Tibial nerve (tissue), 4 donors: ENCODE measurements around the gene BTAF1. TPM values are rescaled to one million over a fixed set of nuclear protein-coding genes. Genes with fewer than 3 reads are reported as not detected.

Experiments
- DNase-seq, 2 donors: peaks; one replicate each; pipeline ENCODE4 v3.0.0-alpha.2; 2019; ENCODE audit warnings: low spot score in 2 of 2
- H3K27ac ChIP-seq, 4 donors: fragments of 200-600 bp; sonication (generic) in 3 of 4; one replicate each; pipeline ENCODE4 v1.5.1; 2017 to 2019; ENCODE audit warnings: mild to moderate bottlenecking in 1 of 4
- H3K27me3 ChIP-seq, 2 donors: fragments of 200-600 bp; sonication (generic) in 1 of 2; one replicate each; pipeline versions ENCODE4 v1.5.1 to v1.6.0; 2017 to 2019
- H3K36me3 ChIP-seq, 3 donors: fragments of 200-600 bp; sonication (generic); one replicate each; pipeline ENCODE4 v1.5.1; 2018 to 2019
- H3K4me1 ChIP-seq, 4 donors: fragments of 200-600 bp; sonication (generic) in 3 of 4; one replicate each; pipeline ENCODE4 v1.5.1; 2017 to 2019
- H3K4me3 ChIP-seq, 4 donors: fragments of 200-600 bp; sonication (generic) in 3 of 4; one replicate each; pipeline ENCODE4 v1.5.1; 2017 to 2019; ENCODE audit warnings: mild to moderate bottlenecking in 1 of 4, moderate library complexity in 1 of 4
- H3K9me3 ChIP-seq, 4 donors: fragments of 200-600 bp; sonication (generic) in 3 of 4; one replicate each; pipeline ENCODE4 v1.5.1; 2017 to 2019
- EP300 ChIP-seq, 2 donors: sonication (generic); formaldehyde crosslinking; IDR thresholded peaks; one replicate each; pipeline ENCODE4 v1.6.1; 2017; ENCODE audit warnings: antibody characterized with exemption in 2 of 2, mild to moderate bottlenecking in 1 of 2
- POLR2A ChIP-seq, 2 donors: fragments of 450-650 bp; IDR thresholded peaks; one replicate each; pipeline ENCODE4 v1.6.1; 2017; ENCODE audit warnings: antibody characterized with exemption in 2 of 2, mild to moderate bottlenecking in 2 of 2, moderate library complexity in 2 of 2
- WGBS, 2 donors: methylation state at CpG; one replicate each; pipeline ENCODE4 v1.1.5; 2018; 5-methylcytosine and 5-hydroxymethylcytosine counted together
- total RNA-seq, 4 donors: library from RNA; depleted of rRNA; stranded (reverse); fragments of >200 nt; gene quantifications; one replicate each; pipeline ENCODE4 v1.1.0, GENCODE V29; 2016
- TF ChIP-seq, protein P1 (sequence below), 5 experiments: fragments of 200-600 bp in 3 of 5; fragments of 450-650 bp in 2 of 5; sonication (generic) in 3 of 5; IDR thresholded peaks; one replicate each; pipeline ENCODE4 v1.5.1; 2016 to 2019; ENCODE audit warnings: antibody characterized with exemption in 5 of 5, mild to moderate bottlenecking in 3 of 5, moderate library complexity in 2 of 5

Gene BTAF1
- total RNA-seq, 4 donors from 2014 or later, result 50.4 to 76.7 (median 58.1) TPM

DNA sequence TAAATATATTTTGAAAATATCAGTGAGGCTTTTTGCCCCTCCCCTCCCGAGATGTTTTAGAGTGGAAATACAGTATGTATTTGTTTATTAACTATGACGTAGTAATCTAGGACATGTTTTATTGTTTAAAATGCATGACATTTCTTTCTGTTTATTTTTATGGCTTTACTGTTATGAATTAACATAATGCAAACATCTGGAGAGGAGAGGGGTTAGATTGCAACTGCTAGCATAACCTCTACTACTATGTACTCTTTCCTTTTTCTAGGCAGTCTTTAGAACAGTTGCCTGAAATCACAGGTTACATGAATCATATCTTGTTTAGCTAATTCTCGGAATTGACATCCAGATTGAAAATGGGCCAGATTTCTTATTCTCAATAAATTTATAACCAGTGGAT, 7.4 kb downstream of the BTAF1 start:
- no peak overlapping the region for H3K27ac ChIP-seq
- WGBS, 2 donors, result 50 to 54% methylated on average over 3 of the region's 3 CpGs
- TF ChIP-seq, protein P1, sequence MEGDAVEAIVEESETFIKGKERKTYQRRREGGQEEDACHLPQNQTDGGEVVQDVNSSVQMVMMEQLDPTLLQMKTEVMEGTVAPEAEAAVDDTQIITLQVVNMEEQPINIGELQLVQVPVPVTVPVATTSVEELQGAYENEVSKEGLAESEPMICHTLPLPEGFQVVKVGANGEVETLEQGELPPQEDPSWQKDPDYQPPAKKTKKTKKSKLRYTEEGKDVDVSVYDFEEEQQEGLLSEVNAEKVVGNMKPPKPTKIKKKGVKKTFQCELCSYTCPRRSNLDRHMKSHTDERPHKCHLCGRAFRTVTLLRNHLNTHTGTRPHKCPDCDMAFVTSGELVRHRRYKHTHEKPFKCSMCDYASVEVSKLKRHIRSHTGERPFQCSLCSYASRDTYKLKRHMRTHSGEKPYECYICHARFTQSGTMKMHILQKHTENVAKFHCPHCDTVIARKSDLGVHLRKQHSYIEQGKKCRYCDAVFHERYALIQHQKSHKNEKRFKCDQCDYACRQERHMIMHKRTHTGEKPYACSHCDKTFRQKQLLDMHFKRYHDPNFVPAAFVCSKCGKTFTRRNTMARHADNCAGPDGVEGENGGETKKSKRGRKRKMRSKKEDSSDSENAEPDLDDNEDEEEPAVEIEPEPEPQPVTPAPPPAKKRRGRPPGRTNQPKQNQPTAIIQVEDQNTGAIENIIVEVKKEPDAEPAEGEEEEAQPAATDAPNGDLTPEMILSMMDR (IDR thresholded peaks at IDR 0.05), result no peak
- no peak for TF ChIP-seq POLR2A (IDR thresholded peaks at IDR 0.05)
- no peak for TF ChIP-seq EP300 (IDR thresholded peaks at IDR 0.05)
- DNase-seq, result no peak
- peaks cover 0 to 65% (median under 1%) of the 10 kb centered on the region in 4 donors for H3K4me1 ChIP-seq
- peaks cover 0 to 7% (median 0%) of the 10 kb centered on the region in 3 donors for H3K36me3 ChIP-seq
- H3K27me3 ChIP-seq, result no peaks in the 10 kb centered on the region
- H3K4me3 ChIP-seq, result no peak overlapping the region
- no peaks in the 10 kb centered on the region for H3K9me3 ChIP-seq

DNA sequence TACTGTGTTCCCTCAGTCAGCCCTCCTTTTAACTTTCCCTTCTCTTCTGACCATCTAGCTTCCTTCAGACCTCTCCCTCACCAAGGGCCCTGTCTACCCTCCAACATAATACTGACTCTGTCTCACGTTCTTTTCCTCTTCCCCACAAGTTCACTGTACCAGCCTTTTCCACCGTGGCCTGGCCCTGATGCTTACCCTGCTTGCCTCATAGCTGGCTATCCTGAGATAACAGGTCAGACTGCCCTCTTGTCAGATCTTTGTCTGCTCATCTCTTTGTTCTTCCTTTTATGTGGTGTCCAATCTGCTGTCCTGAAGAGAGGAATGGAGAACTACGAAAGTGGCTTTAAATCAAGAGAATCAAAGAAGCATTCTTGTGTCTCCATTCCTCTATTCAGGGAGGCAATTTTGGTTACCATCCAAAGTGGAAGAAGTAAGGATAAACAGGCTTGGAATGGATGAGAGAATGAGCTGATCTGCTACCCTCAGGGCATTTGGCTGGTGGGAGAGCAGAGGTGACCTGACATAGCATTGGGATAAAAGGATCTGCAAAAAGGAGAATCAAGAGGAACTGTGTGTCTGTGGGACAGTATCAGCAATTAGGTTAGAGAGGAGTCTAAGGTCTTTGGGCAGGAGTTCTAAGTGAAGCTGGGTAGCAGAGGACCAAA, 8.1 kb downstream of the BTAF1 start:
- Histone ChIP-seq H3K27ac (no peak overlapping the region), H3K4me1 (peaks cover 0 to 58% (median 0%) of the 10 kb centered on the region in 4 donors), H3K27me3 (no peaks in the 10 kb centered on the region), H3K36me3 (peaks cover 0 to 15% (median 0%) of the 10 kb centered on the region in 3 donors), H3K9me3 (no peaks in the 10 kb centered on the region), H3K4me3 (no peak overlapping the region)
- WGBS, 2 donors, result 47 to 58% methylated on average over 3 of the region's 3 CpGs
- TF ChIP-seq POLR2A (IDR thresholded peaks at IDR 0.05), result no peak
- TF ChIP-seq, protein P1 (IDR thresholded peaks at IDR 0.05), result no peak
- no peak for TF ChIP-seq EP300 (IDR thresholded peaks at IDR 0.05)
- DNase-seq, result no peak

- no peaks in the 10 kb centered on the region for H3K27me3 ChIP-seq
- H3K9me3 ChIP-seq, result no peaks in the 10 kb centered on the region
- WGBS, 2 donors, result 79 to 91% methylated on average over 1 of the region's 1 CpG
- H3K27ac ChIP-seq, result no peak overlapping the region
- TF ChIP-seq, protein P1 (IDR thresholded peaks at IDR 0.05), result no peak
- no peak for TF ChIP-seq EP300 (IDR thresholded peaks at IDR 0.05)
- TF ChIP-seq POLR2A (IDR thresholded peaks at IDR 0.05), result no peak
- H3K4me3 ChIP-seq, result no peak overlapping the region
- no peak for DNase-seq
- peaks cover 0 to 49% (median 0%) of the 10 kb centered on the region in 4 donors for H3K4me1 ChIP-seq
- peaks cover 0 to 21% (median 0%) of the 10 kb centered on the region in 3 donors for H3K36me3 ChIP-seq
Observed at GRCh38 chr10:91932737-91933136, 9.2 kb downstream of the BTAF1 start.

DNA sequence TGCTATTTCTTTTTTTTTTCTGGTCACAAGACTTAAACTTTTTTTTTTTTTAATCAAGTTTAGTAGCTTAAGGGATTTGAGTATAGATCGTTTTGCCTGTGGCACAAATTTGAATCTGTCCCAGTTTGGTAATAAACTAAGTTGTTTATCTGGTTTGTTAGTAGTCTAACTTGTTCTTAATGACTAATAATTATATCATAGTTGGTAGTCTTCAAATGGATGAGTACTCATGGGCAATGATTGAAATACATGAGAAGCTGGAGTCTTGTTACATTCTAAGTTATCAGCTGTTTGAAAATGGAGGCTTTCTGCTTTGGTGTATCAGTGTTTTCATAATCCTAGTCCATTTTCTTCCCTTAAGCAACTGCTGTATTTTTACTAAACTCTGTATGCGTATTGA, 12.3 kb downstream of the BTAF1 start:
- WGBS, 2 donors, result 97 to 98% methylated on average over 2 of the region's 2 CpGs

GRCh38 chr10:91939653-91940052, 16.1 kb downstream of the BTAF1 start:
- Histone ChIP-seq H3K36me3 (peaks cover 0 to 37% (median 0%) of the 10 kb centered on the region in 3 donors), H3K27ac (no peak overlapping the region)
- TF ChIP-seq, protein P1 (IDR thresholded peaks at IDR 0.05), result no peak
- no peak for TF ChIP-seq POLR2A (IDR thresholded peaks at IDR 0.05)
- TF ChIP-seq EP300 (IDR thresholded peaks at IDR 0.05), result no peak

More for the DNA sequence above, 12.3 kb downstream of the BTAF1 start:
- no peaks in the 10 kb centered on the region for H3K9me3 ChIP-seq
- no peaks in the 10 kb centered on the region for H3K27me3 ChIP-seq
- H3K36me3 ChIP-seq, result peaks cover 0 to 21% (median 0%) of the 10 kb centered on the region in 3 donors
- TF ChIP-seq EP300 (IDR thresholded peaks at IDR 0.05), result no peak
- TF ChIP-seq, protein P1 (IDR thresholded peaks at IDR 0.05), result no peak
- TF ChIP-seq POLR2A (IDR thresholded peaks at IDR 0.05), result no peak
- no peak for DNase-seq
- peaks cover 0 to 20% (median 0%) of the 10 kb centered on the region in 4 donors for H3K4me1 ChIP-seq
- H3K4me3 ChIP-seq, result no peak overlapping the region
- H3K27ac ChIP-seq, result no peak overlapping the region

More at GRCh38 chr10:91939653-91940052, 16.1 kb downstream of the BTAF1 start:
- WGBS, 2 donors, result 95 to 96% methylated on average over 4 of the region's 4 CpGs
- DNase-seq, result no peak
- H3K27me3 ChIP-seq, result no peaks in the 10 kb centered on the region
- no peaks in the 10 kb centered on the region for H3K9me3 ChIP-seq
- H3K4me1 ChIP-seq, result no peaks in the 10 kb centered on the region
- H3K4me3 ChIP-seq, result no peak overlapping the region
